ENCODE measurements around the gene CD300LF. TPM values are rescaled to one million over a fixed set of nuclear protein-coding genes. Genes with fewer than 3 reads are reported as not detected.

The CD300LF gene
- total RNA-seq, 1 experiment from 2014 or later: not detected

- TF ChIP-seq CTCF (conservative IDR thresholded peaks at IDR 0.05; ENCODE audit: low read depth, low read length): no peak
- no peak for TF ChIP-seq EZH2phosphoT487 (IDR thresholded peaks at IDR 0.05; ENCODE audit: borderline replicate concordance, low read length)
- no peak for TF ChIP-seq EZH2 (IDR thresholded peaks at IDR 0.05; ENCODE audit: low read length, unreplicated experiment)
- DNase-seq: no peak
- Histone ChIP-seq H3K27me3 (ENCODE audit: low read length) (no peaks in the 10 kb centered on the region), H3K4me3 (ENCODE audit: low read length) (no peak overlapping the region), H3K9me3 (ENCODE audit: low read length) (no peaks in the 10 kb centered on the region), H3K36me3 (ENCODE audit: low read depth, low read length) (no peaks in the 10 kb centered on the region), H3K27ac (ENCODE audit: low read length) (no peak overlapping the region), H2AFZ (ENCODE audit: low read length) (no peak overlapping the region), H3F3A (ENCODE audit: low read length, unreplicated experiment) (no peaks in the 10 kb centered on the region), H3K9ac (ENCODE audit: low read length) (no peak overlapping the region), H4K20me1 (ENCODE audit: low read length) (peaks cover 12% of the 10 kb centered on the region; the same call in 1 of the 2 replicates), H3K9me2 (replicated peaks; ENCODE audit: low read length) (no peaks in the 10 kb centered on the region), H3K4me1 (ENCODE audit: insufficient read depth, low read length) (peaks cover 26% of the 10 kb centered on the region), H3K79me2 (ENCODE audit: low read length) (peaks cover 27% of the 10 kb centered on the region), H3K4me2 (ENCODE audit: low read length) (no peak overlapping the region)
- no TSS peak for BruUV-seq (replicated peaks)
- ChIA-PET POLR2A (ENCODE audit: unreplicated experiment) (no interaction called here), CTCF (interaction anchor here (3.5 kb wide), 1 partner anchor 24 kb away, joined by 29 read pairs; no protein-coding TSS in a partner anchor)
- no peak for ATAC-seq
- intact Hi-C loops (cut with micrococcal nuclease): no loop called here
Observed at GRCh38 chr17:74746376-74746775, 33.7 kb upstream of the CD300LF start.

- POLR2A ChIA-PET (ENCODE audit: unreplicated experiment): no interaction called here
Observed at GRCh38 chr17:74745548-74746177, 32.9 kb upstream of the CD300LF start.

More at GRCh38 chr17:74745548-74746177, 32.9 kb upstream of the CD300LF start:
- intact Hi-C loops (cut with micrococcal nuclease): loop anchor here (2.0 kb wide), 1 partner anchor 89 kb away; no protein-coding TSS in a partner anchor
- peaks cover 20% of the 10 kb centered on the region for H3K4me1 ChIP-seq (ENCODE audit: insufficient read depth, low read length)
- CTCF ChIA-PET: interaction anchor here (0.6 to 3.5 kb wide), 5 partner anchors 11 to 128 kb away, joined by 3 to 29 read pairs (median 4); partner anchors contain the start of genes FDXR and NAT9
- no peak overlapping the region for H3K9ac ChIP-seq (ENCODE audit: low read length)
- no peak overlapping the region for H3K4me2 ChIP-seq (ENCODE audit: low read length)
- H3K36me3 ChIP-seq (ENCODE audit: low read depth, low read length): no peaks in the 10 kb centered on the region
- H3K27me3 ChIP-seq (ENCODE audit: low read length): 0 out of 2 replicates have a peak, but pooled peaks cover 2% of the 10 kb centered on the region
- BruUV-seq (replicated peaks): no TSS peak
- no peaks in the 10 kb centered on the region for H3K9me2 ChIP-seq (replicated peaks; ENCODE audit: low read length)
- no peak overlapping the region for H3K27ac ChIP-seq (ENCODE audit: low read length)
- H4K20me1 ChIP-seq (ENCODE audit: low read length): peaks cover 12% of the 10 kb centered on the region; the same call in 1 of the 2 replicates
- ATAC-seq: no peak
- TF ChIP-seq EZH2 (IDR thresholded peaks at IDR 0.05; ENCODE audit: low read length, unreplicated experiment): no peak
- TF ChIP-seq CTCF (conservative IDR thresholded peaks at IDR 0.05; ENCODE audit: low read depth, low read length): no peak
- TF ChIP-seq EZH2phosphoT487 (IDR thresholded peaks at IDR 0.05; ENCODE audit: borderline replicate concordance, low read length): no peak
- no peak overlapping the region for H3K4me3 ChIP-seq (ENCODE audit: low read length)
- H2AFZ ChIP-seq (ENCODE audit: low read length): no peak overlapping the region
- DNase-seq: no peak
- no peaks in the 10 kb centered on the region for H3K9me3 ChIP-seq (ENCODE audit: low read length)
- peaks cover 20% of the 10 kb centered on the region for H3K79me2 ChIP-seq (ENCODE audit: low read length)
- H3F3A ChIP-seq (ENCODE audit: low read length, unreplicated experiment): no peaks in the 10 kb centered on the region

Measured in PC-3 (cell line).